GM13977 (cell line): Measurements from ENCODE around the gene IFI27L1.

Experiments used
- DNase-seq: peaks from one replicate; pipeline ENCODE4 v3.0.0; 2012; ENCODE audit warnings: low spot score
- in situ Hi-C: fragments of 300-500 bp; cut with MboI; formaldehyde crosslinking; loops from one replicate; pipeline ENCODE4 v1.12.0; 2022; ENCODE audit warnings: low sequenced_read_pairs, low pct_unique_long_range_greater_than_20kb, mixed read lengths, inconsistent platforms; ENCODE audit not compliant: unreplicated experiment
- TF ChIP-seq, protein P1 (sequence below): IDR thresholded peaks from 2 replicates; pipeline ENCODE4 v1.5.1; 2012; ENCODE audit warnings: mild to moderate bottlenecking, control low read depth; ENCODE audit not compliant: insufficient read depth; ENCODE audit errors: extremely low read depth, missing control alignments

Gene IFI27L1

DNA sequence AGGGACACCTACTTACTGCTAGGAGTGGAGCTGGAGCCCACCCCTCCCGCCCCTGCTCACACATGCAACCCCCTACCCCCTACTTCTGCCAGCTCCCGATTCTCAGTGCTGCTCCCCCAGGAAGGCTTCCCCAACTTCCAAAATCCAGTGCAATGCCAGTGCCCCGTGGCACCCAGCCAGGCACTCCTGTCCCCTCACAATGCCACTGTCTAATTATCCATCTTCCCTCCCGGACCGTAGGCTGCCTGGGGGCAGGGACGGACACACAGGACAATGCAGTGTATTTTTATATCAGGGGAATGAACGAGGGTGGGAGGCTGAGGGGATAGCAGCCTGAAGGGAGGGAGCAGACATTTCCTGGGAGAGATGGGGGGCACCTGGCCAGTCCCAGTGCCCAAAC is 42.6 kb upstream of the IFI27L1 start:
- in situ Hi-C loops = loop anchor here (25.0 kb wide), 1 partner anchor 99 kb away; the partner anchor contains the start of gene IFI27L2

DNA sequence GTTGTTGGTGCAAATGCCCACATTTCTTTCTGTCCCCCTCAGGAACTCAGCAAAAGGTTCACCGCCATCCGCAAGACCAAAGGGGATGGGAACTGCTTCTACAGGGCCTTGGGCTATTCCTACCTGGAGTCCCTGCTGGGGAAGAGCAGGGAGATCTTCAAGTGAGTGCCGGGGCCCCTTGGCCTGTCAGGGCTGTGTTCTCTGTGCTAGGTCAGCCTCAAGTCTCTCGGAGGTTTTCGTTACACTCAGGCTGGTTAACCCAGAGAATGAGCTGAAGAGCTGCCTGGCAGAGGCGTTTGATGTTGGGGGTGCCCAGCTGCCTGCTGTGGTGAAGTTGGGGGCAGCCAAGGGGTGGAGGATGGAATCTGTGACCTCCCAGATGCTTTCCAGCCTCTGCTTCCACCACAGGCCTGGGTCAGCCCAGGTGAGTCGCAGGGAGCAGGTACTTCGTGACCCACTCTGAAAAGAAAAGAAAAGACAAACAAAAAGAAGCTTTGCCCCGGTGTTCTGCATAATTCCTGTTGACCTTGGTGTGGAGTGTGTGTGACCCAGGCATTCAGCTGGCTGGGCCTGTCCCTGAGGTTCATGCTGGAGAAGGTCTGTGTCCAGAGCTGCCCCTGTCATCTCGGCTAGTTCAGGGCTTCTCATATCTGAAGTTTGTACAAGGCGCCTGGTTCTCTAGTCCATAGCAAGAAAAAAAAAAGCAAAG is 42.0 kb upstream of the IFI27L1 start:
- TF ChIP-seq, protein P1, sequence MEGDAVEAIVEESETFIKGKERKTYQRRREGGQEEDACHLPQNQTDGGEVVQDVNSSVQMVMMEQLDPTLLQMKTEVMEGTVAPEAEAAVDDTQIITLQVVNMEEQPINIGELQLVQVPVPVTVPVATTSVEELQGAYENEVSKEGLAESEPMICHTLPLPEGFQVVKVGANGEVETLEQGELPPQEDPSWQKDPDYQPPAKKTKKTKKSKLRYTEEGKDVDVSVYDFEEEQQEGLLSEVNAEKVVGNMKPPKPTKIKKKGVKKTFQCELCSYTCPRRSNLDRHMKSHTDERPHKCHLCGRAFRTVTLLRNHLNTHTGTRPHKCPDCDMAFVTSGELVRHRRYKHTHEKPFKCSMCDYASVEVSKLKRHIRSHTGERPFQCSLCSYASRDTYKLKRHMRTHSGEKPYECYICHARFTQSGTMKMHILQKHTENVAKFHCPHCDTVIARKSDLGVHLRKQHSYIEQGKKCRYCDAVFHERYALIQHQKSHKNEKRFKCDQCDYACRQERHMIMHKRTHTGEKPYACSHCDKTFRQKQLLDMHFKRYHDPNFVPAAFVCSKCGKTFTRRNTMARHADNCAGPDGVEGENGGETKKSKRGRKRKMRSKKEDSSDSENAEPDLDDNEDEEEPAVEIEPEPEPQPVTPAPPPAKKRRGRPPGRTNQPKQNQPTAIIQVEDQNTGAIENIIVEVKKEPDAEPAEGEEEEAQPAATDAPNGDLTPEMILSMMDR = no peak
- in situ Hi-C loops = loop anchor here (25.0 kb wide), 1 partner anchor 98 kb away; the partner anchor contains the start of gene IFI27L2
- DNase-seq = no peak

More for the DNA sequence above, 42.6 kb upstream of the IFI27L1 start:
- DNase-seq = no peak
- TF ChIP-seq, protein P1 = no peak

DNA sequence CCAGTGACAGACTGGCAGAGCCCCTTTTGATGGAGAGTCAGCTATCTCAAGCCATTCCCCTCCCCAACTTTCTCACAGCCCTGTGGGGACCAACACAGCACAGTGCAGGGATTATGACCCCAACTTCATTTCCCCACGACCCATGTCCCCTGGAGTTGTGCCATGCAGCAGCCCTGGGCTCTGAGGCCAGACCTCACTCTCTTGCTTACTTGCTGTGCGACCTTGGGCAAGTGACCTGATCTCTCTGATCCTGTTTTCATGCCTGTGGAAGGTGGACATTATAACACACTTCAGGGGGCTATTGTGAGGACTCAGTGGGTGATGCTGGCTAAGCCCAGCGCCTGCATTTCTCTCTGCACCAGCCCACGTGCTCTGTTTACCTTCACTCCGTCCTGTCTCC is 40.9 kb upstream of the IFI27L1 start:
- TF ChIP-seq, protein P1 = no peak
- DNase-seq = no peak
- in situ Hi-C loops = loop anchor here (25.0 kb wide), 1 partner anchor 97 kb away; the partner anchor contains the start of gene IFI27L2

DNA sequence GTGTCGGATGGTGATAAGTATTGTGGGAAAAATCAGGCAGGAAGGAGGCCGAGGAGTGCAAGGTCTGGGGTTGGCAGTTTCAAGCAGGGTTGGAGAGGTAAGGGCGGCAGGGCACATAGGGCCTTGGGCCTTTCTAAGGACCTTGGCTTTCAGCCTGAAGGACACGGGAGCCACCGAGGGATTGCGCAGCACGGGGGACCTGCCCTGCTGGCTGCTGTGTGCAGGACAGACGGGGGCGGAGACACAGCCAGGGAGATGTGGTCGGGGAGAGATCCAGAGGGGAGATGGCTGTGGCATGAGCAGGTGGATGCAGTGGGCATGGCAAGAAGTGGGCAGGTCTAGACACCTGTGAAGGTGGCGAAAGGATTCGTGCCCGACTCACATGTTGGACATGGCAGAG is 40.3 kb upstream of the IFI27L1 start:
- TF ChIP-seq, protein P1 = no peak
- no peak for DNase-seq
- in situ Hi-C loops = loop anchor here (25.0 kb wide), 1 partner anchor 97 kb away; the partner anchor contains the start of gene IFI27L2

DNA sequence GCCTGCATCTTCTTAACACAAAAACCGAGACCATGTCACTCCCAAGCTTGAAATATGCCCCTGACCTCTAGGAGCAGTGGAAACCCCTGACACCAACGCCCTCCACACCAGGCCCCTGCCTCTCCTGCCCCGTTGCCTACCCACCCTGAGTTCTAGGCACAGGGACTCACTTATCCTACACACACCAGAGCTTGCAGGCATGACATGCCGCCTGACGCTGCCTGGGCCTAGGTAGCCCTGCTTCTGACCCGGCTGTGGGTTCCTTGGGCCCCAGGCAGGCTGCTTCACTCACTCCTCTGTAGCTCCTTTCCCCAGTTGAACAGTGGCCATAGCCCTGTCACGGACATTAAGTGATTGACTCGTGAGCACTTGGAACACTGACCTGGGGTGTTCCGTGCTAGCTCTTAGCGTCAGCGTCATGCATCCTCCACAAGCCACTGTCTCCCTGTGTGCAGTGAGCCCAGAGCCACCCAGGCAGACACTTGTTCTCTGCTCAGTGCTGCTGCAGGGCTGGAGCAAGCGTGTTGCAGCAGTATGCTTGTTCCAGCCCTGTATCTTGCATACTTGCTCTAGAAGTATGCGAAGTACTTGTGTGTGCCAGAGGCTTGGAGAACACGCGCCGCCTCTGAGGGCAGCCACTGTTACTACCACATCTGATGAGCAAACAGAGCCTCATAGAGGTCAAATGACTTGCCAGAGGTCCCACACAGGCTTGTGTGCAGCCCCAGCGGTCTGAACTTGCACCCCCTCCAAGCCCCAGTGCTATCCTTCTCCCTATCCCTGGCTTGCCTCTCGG is 39.4 kb upstream of the IFI27L1 start:
- in situ Hi-C loops = loop anchor here (25.0 kb wide), 1 partner anchor 96 kb away; the partner anchor contains the start of gene IFI27L2
- no peak for DNase-seq
- TF ChIP-seq, protein P1 = no peak

DNA sequence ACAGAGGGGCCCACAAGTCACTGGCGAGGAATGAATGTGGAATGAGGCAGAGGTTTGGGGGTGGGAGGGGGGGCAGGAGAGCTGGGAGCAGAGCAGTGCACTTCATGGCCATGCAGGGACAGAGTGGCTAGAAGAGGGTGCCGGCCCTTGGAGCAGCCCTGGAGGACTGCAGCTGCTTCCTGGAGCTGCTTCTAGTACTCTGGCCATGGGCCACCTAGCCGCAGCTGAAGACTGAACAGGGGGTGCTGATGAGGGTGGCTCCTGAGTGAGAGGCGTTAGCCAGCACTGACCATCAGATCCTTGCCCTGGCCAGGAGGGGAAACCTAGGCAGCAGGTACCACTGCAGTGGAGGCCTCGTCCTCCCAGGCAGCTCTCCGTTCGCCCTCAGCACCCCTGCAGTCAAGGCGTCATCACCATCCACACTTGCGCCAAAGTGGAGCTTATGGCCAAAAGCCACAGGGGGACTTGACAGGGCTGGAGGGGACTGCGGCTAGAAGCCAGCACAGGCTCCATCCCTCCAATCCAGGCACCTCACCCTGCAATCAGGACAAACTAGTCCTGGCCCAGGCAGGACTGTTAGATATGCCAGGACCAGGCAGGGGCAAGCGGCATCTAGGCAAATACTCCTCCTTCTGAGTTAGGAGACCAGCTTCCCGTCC is 38.5 kb upstream of the IFI27L1 start:
- no peak for DNase-seq
- in situ Hi-C loops = loop anchor here (25.0 kb wide), 1 partner anchor 95 kb away; the partner anchor contains the start of gene IFI27L2
- TF ChIP-seq, protein P1 = no peak
